ENCODE results near the gene ZNHIT3. TPM values are rescaled to one million over a fixed set of nuclear protein-coding genes. Genes with fewer than 3 reads are reported as not detected.

The ZNHIT3 gene
- total RNA-seq, 6 experiments from 2014 or later: 11.2 to 16.6 (median 12.5) TPM

DNA sequence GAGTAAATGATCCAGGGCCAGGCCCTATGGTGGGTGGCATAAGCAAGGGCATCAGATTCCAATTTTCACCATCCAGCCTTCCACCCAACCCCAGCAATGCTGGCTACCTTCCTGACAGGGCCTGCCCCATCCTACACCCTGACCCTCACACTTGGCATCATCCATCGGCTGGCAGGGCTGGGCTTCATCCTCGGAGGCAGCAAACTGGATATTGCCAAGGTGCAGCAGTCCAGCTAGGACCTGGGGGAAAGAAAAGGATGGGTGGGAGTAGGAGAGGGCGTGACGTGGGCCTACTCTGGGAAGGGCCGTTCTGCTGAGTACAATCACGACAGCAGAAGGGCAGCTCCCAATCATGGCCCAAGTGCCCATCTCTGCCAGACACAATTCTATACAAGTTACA lies 24.7 kb downstream of the ZNHIT3 start:
- no peaks in the 10 kb centered on the region for H3K4me1 ChIP-seq
- no peaks in the 10 kb centered on the region for H3K27me3 ChIP-seq
- no peaks in the 10 kb centered on the region for H3K9me3 ChIP-seq
- no peak overlapping the region for H3K27ac ChIP-seq
- intact Hi-C loops (cut with DNase I): no loop called here
- ATAC-seq: no peak
- WGBS (ENCODE audit: insufficient coverage, low coverage, low lambda C conversion rate, missing lambda C conversion rate): 93% methylated on average over 3 of the region's 6 CpGs
- no peak for DNase-seq
- no peak for TF ChIP-seq POLR2A (IDR thresholded peaks at IDR 0.05)
- TF ChIP-seq, protein P1, sequence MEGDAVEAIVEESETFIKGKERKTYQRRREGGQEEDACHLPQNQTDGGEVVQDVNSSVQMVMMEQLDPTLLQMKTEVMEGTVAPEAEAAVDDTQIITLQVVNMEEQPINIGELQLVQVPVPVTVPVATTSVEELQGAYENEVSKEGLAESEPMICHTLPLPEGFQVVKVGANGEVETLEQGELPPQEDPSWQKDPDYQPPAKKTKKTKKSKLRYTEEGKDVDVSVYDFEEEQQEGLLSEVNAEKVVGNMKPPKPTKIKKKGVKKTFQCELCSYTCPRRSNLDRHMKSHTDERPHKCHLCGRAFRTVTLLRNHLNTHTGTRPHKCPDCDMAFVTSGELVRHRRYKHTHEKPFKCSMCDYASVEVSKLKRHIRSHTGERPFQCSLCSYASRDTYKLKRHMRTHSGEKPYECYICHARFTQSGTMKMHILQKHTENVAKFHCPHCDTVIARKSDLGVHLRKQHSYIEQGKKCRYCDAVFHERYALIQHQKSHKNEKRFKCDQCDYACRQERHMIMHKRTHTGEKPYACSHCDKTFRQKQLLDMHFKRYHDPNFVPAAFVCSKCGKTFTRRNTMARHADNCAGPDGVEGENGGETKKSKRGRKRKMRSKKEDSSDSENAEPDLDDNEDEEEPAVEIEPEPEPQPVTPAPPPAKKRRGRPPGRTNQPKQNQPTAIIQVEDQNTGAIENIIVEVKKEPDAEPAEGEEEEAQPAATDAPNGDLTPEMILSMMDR (IDR thresholded peaks at IDR 0.05): no peak
- H3K36me3 ChIP-seq: peaks cover 0 to 7% (median 1%) of the 10 kb centered on the region in 4 donors
- no peak overlapping the region for H3K4me3 ChIP-seq

- TF ChIP-seq, protein P1 (IDR thresholded peaks at IDR 0.05): no peak
- TF ChIP-seq POLR2A (IDR thresholded peaks at IDR 0.05): no peak
- intact Hi-C loops (cut with DNase I): no loop called here
- H3K27me3 ChIP-seq: no peaks in the 10 kb centered on the region
- ATAC-seq (no peak), DNase-seq (no peak)
- H3K27ac ChIP-seq: no peak overlapping the region
- no peaks in the 10 kb centered on the region for H3K4me1 ChIP-seq
- no CpG with 5 or more reads among the region's 5 CpGs for WGBS (ENCODE audit: insufficient coverage, low coverage, low lambda C conversion rate, missing lambda C conversion rate)
- H3K36me3 ChIP-seq: no peaks in the 10 kb centered on the region
- H3K9me3 ChIP-seq: no peaks in the 10 kb centered on the region
- H3K4me3 ChIP-seq: no peak overlapping the region
Measured at GRCh38 chr17:36512641-36513040, 26.2 kb downstream of the ZNHIT3 start.

DNA sequence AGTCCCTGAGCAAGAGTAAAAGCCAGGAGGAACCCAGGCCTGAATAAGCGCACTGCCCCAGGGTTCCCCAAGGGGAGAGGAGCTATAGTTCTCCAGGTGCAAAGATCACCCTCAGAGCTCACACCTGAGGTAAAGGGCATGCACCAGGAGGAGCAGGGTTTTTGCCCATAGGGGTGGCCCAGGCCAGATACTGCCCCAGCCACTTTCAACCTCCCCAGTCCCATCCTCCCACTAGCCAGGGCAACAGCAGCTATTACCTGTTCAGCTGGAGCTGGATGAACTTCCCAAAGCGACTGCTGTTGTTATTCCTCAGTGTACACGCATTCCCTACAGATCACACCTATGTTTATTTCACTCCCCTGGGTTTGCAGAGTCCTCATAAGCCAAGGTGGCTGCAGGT lies 28.4 kb downstream of the ZNHIT3 start:
- DNase-seq: no peak
- Histone ChIP-seq H3K4me1 (no peaks in the 10 kb centered on the region), H3K4me3 (no peak overlapping the region), H3K36me3 (peaks cover 0 to 5% (median 2%) of the 10 kb centered on the region in 4 donors), H3K27me3 (no peaks in the 10 kb centered on the region), H3K27ac (no peak overlapping the region), H3K9me3 (no peaks in the 10 kb centered on the region)
- no peak for ATAC-seq
- WGBS (ENCODE audit: insufficient coverage, low coverage, low lambda C conversion rate, missing lambda C conversion rate): 84% methylated on average over 3 of the region's 3 CpGs
- intact Hi-C loops (cut with DNase I): no loop called here
- no peak for TF ChIP-seq POLR2A (IDR thresholded peaks at IDR 0.05)
- TF ChIP-seq, protein P1 (IDR thresholded peaks at IDR 0.05): no peak

GRCh38 chr17:36515837-36516236 lies 29.4 kb downstream of the ZNHIT3 start:
- Histone ChIP-seq H3K27ac (no peak overlapping the region), H3K4me3 (no peak overlapping the region), H3K36me3 (peaks cover 0 to 5% (median 2%) of the 10 kb centered on the region in 4 donors), H3K27me3 (no peaks in the 10 kb centered on the region), H3K4me1 (no peaks in the 10 kb centered on the region), H3K9me3 (no peaks in the 10 kb centered on the region)
- DNase-seq: no peak
- intact Hi-C loops (cut with DNase I): no loop called here
- TF ChIP-seq, protein P1 (IDR thresholded peaks at IDR 0.05): no peak
- no peak for TF ChIP-seq POLR2A (IDR thresholded peaks at IDR 0.05)
- WGBS (ENCODE audit: insufficient coverage, low coverage, low lambda C conversion rate, missing lambda C conversion rate): 91% methylated on average over 1 of the region's 4 CpGs
- ATAC-seq: no peak

GRCh38 chr17:36523113-36523512 lies 36.6 kb downstream of the ZNHIT3 start:
- no peak for DNase-seq

More at GRCh38 chr17:36523113-36523512, 36.6 kb downstream of the ZNHIT3 start:
- H3K4me1 ChIP-seq: no peaks in the 10 kb centered on the region
- H3K36me3 ChIP-seq: peaks cover 0 to 50% (median 12%) of the 10 kb centered on the region in 4 donors
- no peak overlapping the region for H3K27ac ChIP-seq
- H3K27me3 ChIP-seq: no peaks in the 10 kb centered on the region
- no peak for TF ChIP-seq POLR2A (IDR thresholded peaks at IDR 0.05)
- TF ChIP-seq, protein P1 (IDR thresholded peaks at IDR 0.05): no peak
- H3K9me3 ChIP-seq: no peaks in the 10 kb centered on the region
- no peak for ATAC-seq
- intact Hi-C loops (cut with DNase I): no loop called here
- WGBS (ENCODE audit: insufficient coverage, low coverage, low lambda C conversion rate, missing lambda C conversion rate): 80% methylated on average over 2 of the region's 2 CpGs
- no peak overlapping the region for H3K4me3 ChIP-seq

Measured in right lobe of liver (tissue), 6 donors.